Stimulated activated memory B cell treated with anti-CD40 and anti-IgM and Interleukin-4, amounts not matched to agents 10 μg/mL and 1 μg/mL and 100 μg/mL, for 72 hours (primary cell): ENCODE data around the gene LGR4.

Experiments
- ATAC-seq: fragments of 150-1000 bp; cut with Tn5 transposase; 2 replicates; pipeline ENCODE4 v1.10.0; 2021
- H3K27ac Mint-ChIP-seq: one replicate; pipeline ENCODE4 v1.8.0; 2022; ENCODE audit warnings: mild to moderate bottlenecking, mixed read lengths
- H3K27me3 Mint-ChIP-seq: one replicate; pipeline ENCODE4 v1.8.0; 2022; ENCODE audit warnings: mixed read lengths
- H3K36me3 Mint-ChIP-seq: one replicate; pipeline ENCODE4 v1.8.0; 2022; ENCODE audit warnings: mixed read lengths
- H3K4me1 Mint-ChIP-seq: one replicate; pipeline ENCODE4 v1.8.0; 2022; ENCODE audit warnings: mixed read lengths
- H3K4me3 Mint-ChIP-seq: one replicate; pipeline ENCODE4 v1.8.0; 2022; ENCODE audit warnings: mild to moderate bottlenecking, moderate library complexity, mixed read lengths
- H3K9me3 Mint-ChIP-seq: one replicate; pipeline ENCODE4 v1.8.0; 2022; ENCODE audit warnings: mixed read lengths

LGR4 gene

DNA sequence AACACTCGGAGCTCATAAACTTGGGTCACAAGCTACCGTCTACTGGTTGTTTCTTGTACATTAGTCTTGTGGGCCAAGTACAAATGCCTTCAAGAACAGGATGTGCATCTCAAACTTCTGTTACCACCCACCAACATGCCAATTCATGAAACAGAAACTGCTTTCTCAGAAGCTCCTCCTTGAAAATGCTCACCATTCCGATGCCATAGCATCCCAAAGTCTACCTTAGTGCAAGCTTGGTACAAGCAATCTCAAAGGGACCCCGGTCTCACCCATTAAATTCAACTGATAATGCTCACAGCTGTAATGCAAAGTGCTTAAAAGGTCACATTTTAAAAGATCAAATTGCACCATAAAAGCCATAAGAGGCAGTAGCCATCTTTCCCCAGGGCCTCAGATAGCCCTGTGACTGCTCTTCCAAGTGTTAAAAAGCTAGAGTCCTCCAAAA, 77.8 kb downstream of the LGR4 start:
- Mint-ChIP-seq H3K36me3 (no peaks in the 10 kb centered on the region), H3K27ac (no peak overlapping the region), H3K9me3 (no peaks in the 10 kb centered on the region), H3K27me3 (no peaks in the 10 kb centered on the region), H3K4me1 (no peaks in the 10 kb centered on the region), H3K4me3 (no peak overlapping the region)
- ATAC-seq, result no peak

DNA sequence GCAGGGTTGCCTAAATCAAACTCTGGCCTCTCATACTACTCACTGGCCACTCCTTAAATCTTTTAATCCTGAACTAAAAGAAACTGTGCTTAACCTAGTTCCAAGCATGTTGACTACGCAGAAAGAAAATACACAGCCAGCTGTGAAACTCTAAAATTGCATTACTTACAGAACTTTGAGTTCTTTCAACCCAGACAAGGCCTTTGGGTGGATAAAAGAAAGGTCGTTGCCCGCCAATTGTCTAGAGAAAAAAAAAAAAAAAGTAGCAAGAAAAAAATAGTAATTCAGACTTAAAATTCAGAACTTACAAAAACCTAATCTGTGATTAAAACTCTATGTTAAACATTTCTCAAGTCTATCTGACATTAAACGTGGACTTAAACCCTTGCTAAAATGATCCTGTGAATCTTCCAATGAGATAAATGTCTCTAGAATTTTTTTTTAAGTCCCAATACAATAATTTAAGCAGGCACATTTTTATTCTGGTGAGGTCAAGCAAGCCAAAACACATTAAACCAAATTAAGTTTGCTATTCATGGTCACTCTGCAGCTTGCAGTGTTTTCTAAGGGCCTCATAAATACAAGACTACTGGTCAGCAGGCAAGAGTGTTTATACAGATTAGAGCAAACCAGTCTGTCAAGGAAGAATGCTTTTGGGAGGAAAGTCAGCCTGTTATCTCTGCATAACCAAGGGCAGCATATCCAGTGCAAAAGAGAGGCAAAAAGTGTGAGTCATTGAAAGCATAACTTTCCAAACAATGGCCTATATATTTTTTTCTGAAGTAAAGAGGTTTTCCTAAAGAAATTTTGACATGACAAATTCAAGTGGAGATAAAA, 80.1 kb downstream of the LGR4 start:
- no peak for ATAC-seq
- Mint-ChIP-seq H3K36me3 (no peaks in the 10 kb centered on the region), H3K4me1 (no peaks in the 10 kb centered on the region), H3K4me3 (no peak overlapping the region), H3K27me3 (no peaks in the 10 kb centered on the region), H3K9me3 (no peaks in the 10 kb centered on the region), H3K27ac (no peak overlapping the region)

DNA sequence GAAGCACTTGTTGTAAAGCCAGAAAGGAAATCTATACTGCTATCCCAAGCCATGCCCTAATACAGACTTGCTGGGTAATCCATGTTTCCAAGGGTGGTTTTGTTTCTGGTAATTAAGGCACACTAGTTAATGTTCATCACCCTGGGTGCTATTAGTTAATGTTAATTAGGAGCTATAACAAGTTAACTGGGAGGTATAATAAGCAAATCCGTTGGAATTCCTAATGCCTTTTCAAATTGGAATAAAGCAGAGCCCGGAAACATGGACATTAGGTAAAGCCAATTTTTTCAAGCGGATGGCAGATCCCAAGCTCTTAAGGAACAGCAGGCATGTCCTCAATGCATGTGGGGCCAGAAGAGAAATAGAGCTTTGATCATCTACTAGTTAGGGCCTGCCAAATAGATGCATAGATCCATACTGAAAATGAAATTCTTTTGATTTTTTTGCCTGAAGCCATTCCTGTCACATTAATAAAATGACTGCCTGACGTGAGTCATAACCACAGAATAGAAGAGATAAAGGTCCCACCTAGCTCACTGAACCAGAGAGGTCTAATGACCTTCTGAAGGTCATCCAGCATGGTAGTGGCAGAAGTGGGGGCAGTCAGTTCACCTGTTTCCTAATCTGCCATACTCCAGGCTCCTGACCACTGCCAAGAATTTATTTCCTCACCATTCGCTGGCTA, 81.1 kb downstream of the LGR4 start:
- Mint-ChIP-seq H3K4me1 (no peaks in the 10 kb centered on the region), H3K4me3 (no peak overlapping the region), H3K36me3 (no peaks in the 10 kb centered on the region), H3K9me3 (no peaks in the 10 kb centered on the region), H3K27me3 (no peaks in the 10 kb centered on the region), H3K27ac (no peak overlapping the region)
- ATAC-seq, result no peak

DNA sequence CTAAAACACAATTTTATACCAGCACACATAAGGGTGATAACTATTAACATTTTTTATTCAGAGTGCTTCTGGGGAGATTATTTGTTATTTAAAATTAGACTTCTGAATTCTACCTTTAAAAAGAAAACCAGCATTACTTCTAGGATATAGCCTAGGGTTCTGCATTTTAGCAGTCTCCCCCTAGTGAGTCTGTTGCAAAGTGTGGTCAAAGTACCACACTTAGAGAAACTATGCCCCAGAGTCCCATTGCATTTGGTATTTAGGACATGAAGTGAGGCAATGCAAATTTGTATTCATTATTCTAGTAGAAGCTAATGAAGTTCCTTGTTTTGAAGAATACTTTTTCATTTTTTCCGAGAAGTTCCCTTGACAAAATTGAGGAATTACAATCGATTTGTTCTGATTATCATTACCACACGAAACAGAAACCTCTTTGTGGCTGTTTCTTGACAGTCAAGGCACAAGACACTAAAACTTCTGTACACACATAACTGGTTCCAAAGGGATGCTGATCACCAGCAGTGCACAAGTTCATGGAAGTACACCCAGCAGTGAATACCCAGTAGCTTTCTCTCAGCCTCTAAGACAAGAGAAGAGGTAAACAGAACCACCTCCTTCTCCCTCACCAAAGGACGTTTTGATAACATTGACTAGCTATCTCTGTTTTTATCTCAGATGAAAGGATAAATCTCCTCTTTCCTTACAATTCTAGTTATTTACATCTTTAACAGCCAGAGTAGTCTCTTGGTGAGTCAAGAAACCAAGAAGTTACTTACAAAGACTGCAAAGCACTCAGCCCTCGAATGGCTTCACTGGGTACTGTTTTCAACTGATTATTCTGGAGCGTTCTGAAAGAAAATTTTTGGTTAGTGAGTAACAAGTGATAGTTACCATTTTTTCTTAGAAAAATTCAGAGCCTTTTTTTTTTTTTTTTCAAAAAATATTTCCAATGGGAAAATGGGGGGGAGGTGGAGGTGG, 82.0 kb downstream of the LGR4 start:
- H3K27me3 Mint-ChIP-seq, result no peaks in the 10 kb centered on the region
- no peaks in the 10 kb centered on the region for H3K9me3 Mint-ChIP-seq
- H3K4me1 Mint-ChIP-seq, result no peaks in the 10 kb centered on the region
- no peak for ATAC-seq
- H3K27ac Mint-ChIP-seq, result no peak overlapping the region
- no peaks in the 10 kb centered on the region for H3K36me3 Mint-ChIP-seq
- no peak overlapping the region for H3K4me3 Mint-ChIP-seq

DNA sequence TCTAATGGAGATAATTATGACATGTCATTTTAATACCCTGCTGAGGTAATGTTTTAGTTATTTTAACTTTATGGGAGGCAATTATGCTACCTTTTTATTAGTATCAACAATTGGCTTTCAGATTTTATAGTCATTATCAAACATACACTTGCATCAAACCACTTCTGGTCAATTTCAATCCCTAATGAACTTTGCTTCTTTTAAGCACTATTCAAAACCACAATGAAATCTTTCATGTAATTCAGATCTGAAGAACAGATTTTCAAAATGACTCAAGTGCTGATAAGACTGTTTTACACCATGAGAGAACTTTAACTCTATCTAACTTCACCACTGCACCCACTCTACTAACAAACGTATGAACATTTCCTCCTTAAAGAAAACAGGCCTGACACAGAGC, 83.7 kb downstream of the LGR4 start:
- ATAC-seq, result no peak
- no peak overlapping the region for H3K27ac Mint-ChIP-seq
- no peaks in the 10 kb centered on the region for H3K27me3 Mint-ChIP-seq
- H3K9me3 Mint-ChIP-seq, result no peaks in the 10 kb centered on the region
- H3K36me3 Mint-ChIP-seq, result no peaks in the 10 kb centered on the region
- no peaks in the 10 kb centered on the region for H3K4me1 Mint-ChIP-seq
- H3K4me3 Mint-ChIP-seq, result no peak overlapping the region

DNA sequence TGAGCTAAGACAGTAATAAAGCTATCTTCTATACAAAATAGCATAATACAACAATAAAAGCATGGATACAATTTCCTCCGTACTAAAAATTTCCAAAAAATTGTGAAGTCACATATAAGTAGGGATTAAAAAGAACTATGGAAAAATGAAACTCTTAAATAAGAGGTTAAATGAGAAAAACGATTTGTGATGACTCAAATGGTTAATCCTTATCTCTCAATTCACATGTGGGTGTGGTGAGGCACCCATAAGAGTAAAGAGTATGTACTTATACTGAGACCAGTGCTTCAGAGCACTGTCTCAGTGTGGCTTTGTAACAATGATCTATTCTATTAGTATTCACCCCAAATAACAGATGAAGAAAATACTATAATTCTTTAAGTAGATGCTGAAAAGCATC, 84.6 kb downstream of the LGR4 start:
- Mint-ChIP-seq H3K36me3 (no peaks in the 10 kb centered on the region), H3K9me3 (no peaks in the 10 kb centered on the region), H3K4me3 (no peak overlapping the region), H3K27ac (no peak overlapping the region), H3K27me3 (no peaks in the 10 kb centered on the region), H3K4me1 (no peaks in the 10 kb centered on the region)
- ATAC-seq, result no peak

DNA sequence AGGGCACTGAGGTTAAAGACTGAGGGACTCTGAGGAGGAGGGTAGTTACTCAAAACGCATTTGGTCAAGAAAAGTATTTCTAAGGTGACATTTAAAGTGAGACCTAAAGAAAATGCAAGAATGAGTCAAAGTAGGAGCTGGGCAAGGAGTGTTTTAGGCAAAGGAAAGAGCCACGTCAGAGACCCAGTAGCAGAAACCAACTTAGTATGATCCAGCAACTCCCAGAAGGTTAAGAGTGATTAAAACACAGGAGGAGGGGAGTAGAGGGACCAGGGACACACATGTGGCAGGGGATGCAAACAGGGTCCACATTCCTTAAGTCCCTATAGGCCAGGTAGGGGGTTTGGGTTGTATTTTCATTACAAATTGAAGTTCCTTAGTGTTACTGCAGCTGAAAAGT, 85.2 kb downstream of the LGR4 start:
- H3K36me3 Mint-ChIP-seq, result no peaks in the 10 kb centered on the region
- no peaks in the 10 kb centered on the region for H3K4me1 Mint-ChIP-seq
- H3K4me3 Mint-ChIP-seq, result no peak overlapping the region

DNA sequence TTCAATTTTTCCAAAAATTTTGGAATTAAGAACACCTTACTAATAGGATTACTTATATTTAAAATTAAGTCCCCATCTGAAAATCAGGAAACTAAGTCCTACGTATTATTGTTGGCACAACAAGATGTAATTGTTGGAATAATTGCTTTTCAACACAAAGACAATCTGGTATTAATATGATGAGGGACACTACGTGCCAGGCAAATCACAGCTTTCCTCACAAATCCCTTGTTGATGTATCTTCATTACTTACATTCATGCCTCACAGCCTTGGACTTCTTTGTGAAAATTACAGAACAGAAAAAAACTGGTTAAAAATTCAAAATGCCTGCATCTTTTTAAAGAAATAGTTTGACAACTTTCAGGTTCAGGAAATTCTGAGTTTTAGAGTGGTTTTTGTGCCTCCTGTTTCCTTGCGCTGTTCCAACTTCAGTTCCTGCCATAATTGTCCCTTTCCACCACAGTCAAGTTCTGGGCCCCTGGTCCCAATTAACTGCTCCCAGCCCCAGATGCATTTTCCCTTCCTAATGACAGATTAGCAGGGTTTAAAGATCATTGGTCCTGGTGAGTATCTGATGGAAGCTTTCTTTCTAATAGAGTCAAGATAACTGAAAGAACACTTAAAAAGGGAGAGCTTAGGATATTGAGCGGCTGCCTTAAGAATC, 86.3 kb downstream of the LGR4 start:
- H3K9me3 Mint-ChIP-seq, result no peaks in the 10 kb centered on the region
- ATAC-seq, result no peak
- H3K4me1 Mint-ChIP-seq, result no peaks in the 10 kb centered on the region
- H3K27me3 Mint-ChIP-seq, result no peaks in the 10 kb centered on the region
- no peak overlapping the region for H3K27ac Mint-ChIP-seq
- no peak overlapping the region for H3K4me3 Mint-ChIP-seq
- no peaks in the 10 kb centered on the region for H3K36me3 Mint-ChIP-seq

More for the DNA sequence above, 85.2 kb downstream of the LGR4 start:
- H3K27ac Mint-ChIP-seq, result no peak overlapping the region
- ATAC-seq, result no peak
- H3K27me3 Mint-ChIP-seq, result no peaks in the 10 kb centered on the region
- no peaks in the 10 kb centered on the region for H3K9me3 Mint-ChIP-seq

DNA sequence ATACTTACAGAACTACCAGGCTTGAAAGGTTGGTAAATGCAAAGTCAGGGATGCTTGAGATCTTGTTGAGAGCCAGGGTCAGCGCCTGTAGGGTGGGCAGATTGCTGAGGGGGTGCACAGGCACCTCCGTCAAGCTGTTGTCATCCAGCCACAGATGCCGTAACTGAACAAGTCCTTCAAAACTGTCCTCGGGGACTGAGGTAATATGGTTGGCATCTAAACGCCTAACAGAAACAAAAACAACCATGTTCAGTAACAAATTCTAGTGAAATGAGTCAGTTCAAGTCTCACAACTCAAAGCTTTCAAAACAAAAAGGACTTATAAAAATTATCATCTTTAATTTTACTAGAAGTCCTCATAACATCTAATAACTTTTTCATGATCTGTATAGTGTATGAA, 87.3 kb downstream of the LGR4 start:
- Mint-ChIP-seq H3K9me3 (no peaks in the 10 kb centered on the region), H3K27me3 (no peaks in the 10 kb centered on the region), H3K4me1 (no peaks in the 10 kb centered on the region), H3K4me3 (no peak overlapping the region), H3K36me3 (no peaks in the 10 kb centered on the region), H3K27ac (no peak overlapping the region)
- no peak for ATAC-seq

DNA sequence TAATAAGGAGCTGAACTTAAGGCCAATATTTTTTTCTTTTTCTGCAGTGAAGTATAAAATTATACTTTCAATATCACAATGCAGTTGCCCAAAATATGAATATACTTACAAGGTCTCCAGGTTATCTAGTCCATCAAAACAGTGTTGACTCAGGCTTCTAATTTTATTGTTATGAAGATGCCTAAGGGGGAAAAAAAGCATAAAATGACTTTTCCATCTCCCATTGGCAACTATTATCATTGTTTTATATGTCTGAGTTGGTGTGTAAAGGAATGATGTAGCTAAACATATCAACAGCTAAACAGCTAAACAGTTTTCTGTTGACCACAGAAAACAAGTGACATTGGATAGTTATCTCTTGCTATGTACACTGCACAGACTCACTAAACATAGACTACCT, 88.4 kb downstream of the LGR4 start:
- no peak overlapping the region for H3K27ac Mint-ChIP-seq
- no peak for ATAC-seq
- H3K27me3 Mint-ChIP-seq, result no peaks in the 10 kb centered on the region
- H3K36me3 Mint-ChIP-seq, result peaks cover 7% of the 10 kb centered on the region
- no peaks in the 10 kb centered on the region for H3K9me3 Mint-ChIP-seq
- H3K4me3 Mint-ChIP-seq, result no peak overlapping the region
- H3K4me1 Mint-ChIP-seq, result no peaks in the 10 kb centered on the region

DNA sequence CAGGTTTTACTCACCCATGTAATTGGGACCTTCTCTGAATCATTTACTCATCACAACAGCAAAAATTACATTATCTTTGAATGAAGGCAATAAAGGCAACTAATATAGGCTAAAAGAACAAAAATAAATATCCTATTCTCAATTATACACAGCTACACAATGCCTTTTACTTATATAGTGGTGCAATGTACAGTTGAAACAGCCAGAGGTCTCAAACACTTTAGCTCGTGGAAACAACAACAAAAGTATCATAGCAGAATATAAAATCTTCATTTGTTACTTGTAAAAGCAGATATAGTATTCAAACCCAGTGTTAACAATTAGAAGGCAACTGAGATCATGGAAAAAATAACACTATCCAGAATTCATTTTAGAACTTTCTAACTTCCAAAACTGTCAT, 88.9 kb downstream of the LGR4 start:
- Mint-ChIP-seq H3K27me3 (no peaks in the 10 kb centered on the region), H3K36me3 (peaks cover 7% of the 10 kb centered on the region), H3K4me1 (no peaks in the 10 kb centered on the region), H3K9me3 (no peaks in the 10 kb centered on the region), H3K4me3 (no peak overlapping the region), H3K27ac (no peak overlapping the region)
- no peak for ATAC-seq

DNA sequence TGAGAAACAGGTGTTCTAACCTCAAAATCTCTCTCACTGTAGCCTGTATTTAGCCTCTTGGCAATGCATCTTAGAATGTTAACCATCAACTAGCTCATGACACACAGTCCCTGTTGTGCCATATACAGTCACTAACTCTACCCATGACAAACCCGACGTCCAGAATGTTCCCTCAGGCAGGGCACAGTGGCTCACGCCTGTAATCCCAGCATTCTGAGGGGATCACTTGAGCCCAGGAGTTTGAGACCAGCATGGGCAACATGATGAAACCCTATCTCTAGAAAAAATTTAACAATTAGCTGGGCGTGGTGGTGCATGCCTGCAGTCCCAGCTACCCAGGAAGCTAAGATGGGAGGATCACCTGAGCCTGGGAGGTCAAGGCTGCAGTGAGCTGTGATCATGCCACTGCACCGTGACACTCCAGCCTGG, 91.3 kb downstream of the LGR4 start:
- peaks cover 7% of the 10 kb centered on the region for H3K36me3 Mint-ChIP-seq
- ATAC-seq, result no peak
- no peaks in the 10 kb centered on the region for H3K9me3 Mint-ChIP-seq
- H3K4me3 Mint-ChIP-seq, result no peak overlapping the region
- no peaks in the 10 kb centered on the region for H3K27me3 Mint-ChIP-seq
- H3K4me1 Mint-ChIP-seq, result no peaks in the 10 kb centered on the region
- no peak overlapping the region for H3K27ac Mint-ChIP-seq

DNA sequence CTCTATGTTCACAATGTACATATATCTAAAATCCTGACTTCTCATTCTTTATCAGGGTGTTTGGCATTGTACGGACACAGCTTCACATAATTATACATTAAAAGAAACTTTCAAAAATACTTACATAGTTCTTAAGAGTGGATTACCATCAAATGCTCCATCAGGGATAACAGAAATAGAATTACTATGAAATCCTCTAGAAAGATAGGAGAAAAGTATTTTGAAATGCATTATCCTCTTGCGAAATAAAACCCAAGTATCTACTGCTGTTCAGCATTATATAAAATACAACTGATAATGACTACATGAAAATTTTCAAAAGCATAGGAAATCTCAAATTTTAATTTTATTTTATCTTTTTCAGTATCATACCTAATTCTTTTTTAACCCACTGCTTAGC, 91.8 kb downstream of the LGR4 start:
- no peaks in the 10 kb centered on the region for H3K27me3 Mint-ChIP-seq

DNA sequence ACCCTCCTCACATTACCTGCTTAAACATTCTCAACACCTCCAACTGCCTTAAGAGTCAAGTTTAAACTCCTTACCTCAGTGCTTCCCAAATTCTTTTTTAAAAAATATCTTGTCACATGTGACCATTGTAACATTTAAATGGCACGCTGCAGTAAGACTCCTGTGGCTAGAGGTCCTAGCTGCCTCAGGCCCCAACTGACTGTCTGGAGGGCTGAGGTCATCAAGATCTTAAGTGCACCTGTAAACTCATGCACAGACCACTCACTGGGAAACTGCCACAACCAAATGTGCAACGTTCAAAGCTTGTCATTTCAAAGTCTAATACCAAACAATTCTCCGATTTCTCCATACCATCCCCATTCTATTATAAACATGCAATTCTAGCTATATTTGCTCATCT, 93.1 kb downstream of the LGR4 start:
- no peaks in the 10 kb centered on the region for H3K27me3 Mint-ChIP-seq
- no peaks in the 10 kb centered on the region for H3K9me3 Mint-ChIP-seq
- no peak overlapping the region for H3K4me3 Mint-ChIP-seq
- H3K4me1 Mint-ChIP-seq, result no peaks in the 10 kb centered on the region
- H3K36me3 Mint-ChIP-seq, result peaks cover 7% of the 10 kb centered on the region
- no peak overlapping the region for H3K27ac Mint-ChIP-seq
- ATAC-seq, result no peak

More for the DNA sequence above, 91.8 kb downstream of the LGR4 start:
- peaks cover 7% of the 10 kb centered on the region for H3K36me3 Mint-ChIP-seq
- no peak overlapping the region for H3K27ac Mint-ChIP-seq
- H3K4me1 Mint-ChIP-seq, result no peaks in the 10 kb centered on the region
- no peaks in the 10 kb centered on the region for H3K9me3 Mint-ChIP-seq
- ATAC-seq, result no peak
- H3K4me3 Mint-ChIP-seq, result no peak overlapping the region

DNA sequence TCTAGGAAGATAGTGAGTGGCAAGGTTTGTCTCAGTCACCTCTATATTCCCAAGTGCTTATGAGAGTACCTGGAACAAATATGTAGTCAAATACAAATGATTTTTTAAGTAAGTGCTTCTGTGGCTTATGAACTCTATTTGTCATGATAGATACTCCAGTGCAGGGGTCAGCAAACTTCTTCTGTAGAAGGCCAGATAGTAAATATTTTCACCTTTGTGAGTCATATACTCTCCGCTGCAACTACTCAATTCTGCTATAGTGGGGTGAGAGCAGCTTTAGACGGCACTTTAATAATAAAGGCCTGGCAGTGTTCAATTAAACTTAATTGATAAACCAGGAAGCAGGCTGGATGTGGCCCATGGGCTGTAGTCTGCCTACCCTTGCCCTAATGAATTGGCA, 97.2 kb downstream of the LGR4 start:
- Mint-ChIP-seq H3K36me3 (peaks cover 7% of the 10 kb centered on the region), H3K4me1 (no peaks in the 10 kb centered on the region), H3K27ac (no peak overlapping the region), H3K27me3 (no peaks in the 10 kb centered on the region), H3K4me3 (no peak overlapping the region), H3K9me3 (no peaks in the 10 kb centered on the region)
- no peak for ATAC-seq
